ENCODE data around the gene NPLOC4.

Gene NPLOC4

GRCh38 chr17:81577278-81578000 lies 59.5 kb downstream of the NPLOC4 start:
- Mint-ChIP-seq H3K4me1 (peaks cover 68% of the 10 kb centered on the region), H3K4me3 (no peak overlapping the region), H3K27ac (peak overlapping the region; percentile 80)

GRCh38 chr17:81576621-81577277 lies 60.2 kb downstream of the NPLOC4 start:
- TF ChIP-seq CTCF (IDR thresholded peaks at IDR 0.05), result no peak
- H3K4me1 Mint-ChIP-seq, result peaks cover 61% of the 10 kb centered on the region
- H3K27ac Mint-ChIP-seq, result peak overlapping the region; percentile 70
- no peaks in the 10 kb centered on the region for H3K9me3 Mint-ChIP-seq
- H3K4me3 Mint-ChIP-seq, result no peak overlapping the region
- DNase-seq, result no peak
- peaks cover 78% of the 10 kb centered on the region for H3K36me3 Mint-ChIP-seq (ENCODE audit: low read depth)
- H3K27me3 Mint-ChIP-seq (ENCODE audit: low read depth, poor library complexity), result peaks cover 6% of the 10 kb centered on the region

More at GRCh38 chr17:81577278-81578000, 59.5 kb downstream of the NPLOC4 start:
- H3K36me3 Mint-ChIP-seq (ENCODE audit: low read depth), result peaks cover 78% of the 10 kb centered on the region
- no peaks in the 10 kb centered on the region for H3K9me3 Mint-ChIP-seq
- peaks cover 6% of the 10 kb centered on the region for H3K27me3 Mint-ChIP-seq (ENCODE audit: low read depth, poor library complexity)
- TF ChIP-seq CTCF (IDR thresholded peaks at IDR 0.05), result no peak
- DNase-seq, result no peak

GRCh38 chr17:81575836-81576235 lies 61.1 kb downstream of the NPLOC4 start:
- Mint-ChIP-seq H3K27me3 (ENCODE audit: low read depth, poor library complexity) (peaks cover 3% of the 10 kb centered on the region), H3K27ac (no peak overlapping the region), H3K9me3 (no peaks in the 10 kb centered on the region), H3K4me1 (peaks cover 61% of the 10 kb centered on the region), H3K36me3 (ENCODE audit: low read depth) (peaks cover 78% of the 10 kb centered on the region), H3K4me3 (no peak overlapping the region)
- no peak for DNase-seq
- TF ChIP-seq CTCF (IDR thresholded peaks at IDR 0.05), result no peak

- Mint-ChIP-seq H3K9me3 (no peaks in the 10 kb centered on the region), H3K27me3 (ENCODE audit: low read depth, poor library complexity) (peaks cover 3% of the 10 kb centered on the region), H3K36me3 (ENCODE audit: low read depth) (peaks cover 70% of the 10 kb centered on the region), H3K4me1 (peaks cover 56% of the 10 kb centered on the region), H3K27ac (peak overlapping the region; percentile 39), H3K4me3 (no peak overlapping the region)
- no peak for DNase-seq
- TF ChIP-seq CTCF (IDR thresholded peaks at IDR 0.05), result no peak
These were observed 62.3 kb downstream of the NPLOC4 start for GRCh38 chr17:81574643-81574956.

- peaks cover 3% of the 10 kb centered on the region for H3K27me3 Mint-ChIP-seq (ENCODE audit: low read depth, poor library complexity)
- peak overlapping the region; percentile 39 for H3K27ac Mint-ChIP-seq
- peaks cover 66% of the 10 kb centered on the region for H3K36me3 Mint-ChIP-seq (ENCODE audit: low read depth)
- H3K9me3 Mint-ChIP-seq, result no peaks in the 10 kb centered on the region
- DNase-seq, result peak; percentile 28
- H3K4me1 Mint-ChIP-seq, result peaks cover 56% of the 10 kb centered on the region
- no peak overlapping the region for H3K4me3 Mint-ChIP-seq
- TF ChIP-seq CTCF (IDR thresholded peaks at IDR 0.05), result no peak
These were observed 62.9 kb downstream of the NPLOC4 start for GRCh38 chr17:81573794-81574642.

Measured in nephron progenitor cell (in vitro differentiated cells).